Spleen (tissue), 11 donors: Measurements from ENCODE around the gene GFER. TPM values are rescaled to one million over a fixed set of nuclear protein-coding genes. Genes with fewer than 3 reads are reported as not detected.

Source experiments
- DNase-seq: peaks from one replicate; pipeline ENCODE4 v3.0.0-alpha.2; 2020
- H3K27ac ChIP-seq, 8 donors: fragments of 200-600 bp; sonication (generic) in 7 of 8; 1 replicate in 4 of 8; 2 replicates in 4 of 8; pipeline versions ENCODE4 v1.5.0 to v1.8.0; 2016 to 2021; ENCODE audit warnings: inconsistent platforms in 4 of 8, mild to moderate bottlenecking in 4 of 8, moderate library complexity in 1 of 8
- H3K27me3 ChIP-seq, 7 donors: fragments of 200-600 bp; sonication (generic) in 6 of 7; replicated peaks in 1 of 7; 1 replicate in 4 of 7; 2 replicates in 3 of 7; pipeline versions ENCODE4 v1.5.0 to v1.8.0; 2016 to 2021; ENCODE audit warnings: inconsistent platforms in 3 of 7, mild to moderate bottlenecking in 1 of 7
- H3K36me3 ChIP-seq, 6 donors: fragments of 200-600 bp; sonication (generic) in 5 of 6; 1 replicate in 4 of 6; 2 replicates in 2 of 6; pipeline versions ENCODE4 v1.5.0 to v1.8.0; 2016 to 2021; ENCODE audit warnings: inconsistent platforms in 2 of 6
- H3K4me1 ChIP-seq, 6 donors: fragments of 200-600 bp; sonication (generic) in 5 of 6; 1 replicate in 3 of 6; 2 replicates in 3 of 6; pipeline versions ENCODE4 v1.5.0 to v1.8.0; 2016 to 2021; ENCODE audit warnings: inconsistent platforms in 3 of 6
- H3K4me3 ChIP-seq, 8 donors: fragments of 200-600 bp; sonication (generic) in 7 of 8; 1 replicate in 4 of 8; 2 replicates in 4 of 8; pipeline versions ENCODE4 v1.5.0 to v1.8.0; 2016 to 2021; ENCODE audit warnings: inconsistent platforms in 4 of 8, mild to moderate bottlenecking in 4 of 8, moderate library complexity in 2 of 8
- H3K9me3 ChIP-seq, 8 donors: fragments of 200-600 bp; sonication (generic) in 7 of 8; 1 replicate in 4 of 8; 2 replicates in 4 of 8; pipeline versions ENCODE4 v1.5.0 to v1.8.0; 2016 to 2021; ENCODE audit warnings: inconsistent platforms in 4 of 8
- CTCF ChIP-seq, 11 experiments: fragments of 200-600 bp in 7 of 11; fragments of 450-650 bp in 4 of 11; sonication (generic) in 4 of 11; IDR thresholded peaks in 8 of 11; conservative IDR thresholded peaks in 3 of 11; 1 replicate in 7 of 11; 2 replicates in 4 of 11; pipeline versions ENCODE4 v1.4.0 to v1.8.0; 2016 to 2021; ENCODE audit warnings: antibody characterized with exemption in 11 of 11, inconsistent platforms in 4 of 11, mild to moderate bottlenecking in 1 of 11
- POLR2A ChIP-seq, 3 donors: fragments of 450-650 bp; IDR thresholded peaks; one replicate each; pipeline ENCODE4 v1.5.1; 2017; ENCODE audit warnings: antibody characterized with exemption in 3 of 3, mild to moderate bottlenecking in 1 of 3
- POLR2AphosphoS5 ChIP-seq, 3 donors: sonication (generic); formaldehyde crosslinking; IDR thresholded peaks; one replicate each; pipeline ENCODE4 v1.5.1; 2017; ENCODE audit warnings: antibody characterized with exemption in 3 of 3
- WGBS, 5 donors: extraction: QIAGEN DNeasy Blood & Tissue Kit in 3 of 5; methylation state at CpG; one replicate each; pipeline versions ENCODE4 v1.1.5 to v1.1.7; 2013 to 2018; 5-methylcytosine and 5-hydroxymethylcytosine counted together
- intact Hi-C: fragments of 100-400 bp; cut with DNase I; formaldehyde crosslinking; loops from one replicate; pipeline ENCODE4 v1.15.0; 2023; ENCODE audit warnings: low total_unique reads
- polyA plus RNA-seq, 3 donors: library from polyadenylated mRNA; stranded (reverse); fragments of 200-250 nt; gene quantifications; one replicate each; pipeline ENCODE4 v1.2.1, GENCODE V29; 2013
- total RNA-seq, 7 donors: library from RNA; depleted of rRNA in 3 of 7; stranded (reverse); fragments of >200 nt in 3 of 7; fragmentation: NEBNext Ultra II Directional in 4 of 7; extraction: Animal tissue kit (Norgen Biotek cat#: 25700) in 4 of 7; gene quantifications; one replicate each; pipeline versions ENCODE4 v1.1.0 to v1.2.1, GENCODE V29; 2016 to 2021
- donor health status: healthy with polysubstance abuse.
- donor health status: DM: no; HTN: no; CAD: no; lungs with moderate emphysema.
- donor health status: DM: no; HTN: no; CAD: no.
- donor health status: Bipolar disorder and iron deficiency.
- donor health status: healthy.
- donor health status: DM: no; HTN: no; CAD: no.
- donor health status: DM: yes; HTN: yes; CAD: no.

GFER gene
- total and polyA plus RNA-seq, 10 donors = 9.6 to 36.0 (median 22.8) TPM

- 9 to 24% (median 14%) methylated on average over 7 to 17 of the region's 17 CpGs for WGBS, 5 donors
- TF ChIP-seq POLR2AphosphoS5 (IDR thresholded peaks at IDR 0.05) = peak in 2 of 3 donors; percentile 9 to 43
- no peak for TF ChIP-seq POLR2A (IDR thresholded peaks at IDR 0.05)
- no peak for TF ChIP-seq CTCF (IDR thresholded peaks at IDR 0.05 in 8 of 11, conservative IDR thresholded peaks at IDR 0.05 in 3 of 11)
- DNase-seq = peak; percentile 87
- peaks cover 11 to 66% (median 40%) of the 10 kb centered on the region in 6 donors for H3K4me1 ChIP-seq
- no peaks in the 10 kb centered on the region for H3K27me3 ChIP-seq
- peak overlapping the region; percentile 61 to 94 (median 84) for H3K27ac ChIP-seq
- H3K9me3 ChIP-seq = no peaks in the 10 kb centered on the region
- intact Hi-C loops = no loop called here
- H3K4me3 ChIP-seq = peak overlapping the region; percentile 64 to 93 (median 82)
- H3K36me3 ChIP-seq = peaks cover 0 to 41% (median 25%) of the 10 kb centered on the region in 6 donors
These were observed 41.8 kb upstream of the GFER start for GRCh38 chr16:1942047-1942809.

- intact Hi-C loops = no loop called here
- TF ChIP-seq CTCF (IDR thresholded peaks at IDR 0.05 in 8 of 11, conservative IDR thresholded peaks at IDR 0.05 in 3 of 11) = peak in 2 of 11 experiments; percentile 27 to 45
- TF ChIP-seq POLR2A (IDR thresholded peaks at IDR 0.05) = peak; percentile 33 to 79 (median 79)
- TF ChIP-seq POLR2AphosphoS5 (IDR thresholded peaks at IDR 0.05) = peak; percentile 96 to 98 (median 98)
- Histone ChIP-seq H3K27me3 (no peaks in the 10 kb centered on the region), H3K4me3 (peak within 1 kb of the TSS; percentile 64 to 93 (median 82)), H3K4me1 (peaks cover 11 to 57% (median 38%) of the 10 kb centered on the region in 6 donors), H3K36me3 (peaks cover 0 to 33% (median 20%) of the 10 kb centered on the region in 6 donors), H3K27ac (peak within 1 kb of the TSS; percentile 61 to 94 (median 84)), H3K9me3 (no peaks in the 10 kb centered on the region)
- peak; percentile 99 for DNase-seq
- 0 to 2% (median 1%) methylated on average over 34 to 77 of the region's 77 CpGs for WGBS, 5 donors
These were observed 40.9 kb upstream of the GFER start, which contains the start of gene MSRB1 for GRCh38 chr16:1942810-1943726. TSS of gene MSRB1 (minus strand) at chr16:1943199. CDS start at chr16:1943156, 43 bp downstream.

- no peak overlapping the region for H3K27ac ChIP-seq
- peak; percentile 73 for DNase-seq
- peaks cover 0 to 17% (median 9%) of the 10 kb centered on the region in 6 donors for H3K36me3 ChIP-seq
- 89 to 96% (median 92%) methylated on average over 21 of the region's 21 CpGs for WGBS, 5 donors
- no peaks in the 10 kb centered on the region for H3K9me3 ChIP-seq
- TF ChIP-seq POLR2AphosphoS5 (IDR thresholded peaks at IDR 0.05) (no peak), POLR2A (IDR thresholded peaks at IDR 0.05) (no peak), CTCF (IDR thresholded peaks at IDR 0.05 in 8 of 11, conservative IDR thresholded peaks at IDR 0.05 in 3 of 11) (no peak)
- no peak overlapping the region for H3K4me3 ChIP-seq
- H3K4me1 ChIP-seq = peaks cover 11 to 41% (median 31%) of the 10 kb centered on the region in 6 donors
- no peaks in the 10 kb centered on the region for H3K27me3 ChIP-seq
- intact Hi-C loops = no loop called here
These were observed 39.3 kb upstream of the GFER start for GRCh38 chr16:1944612-1945199.
